ENCODE results near the gene AXIN1.

The AXIN1 gene

DNA sequence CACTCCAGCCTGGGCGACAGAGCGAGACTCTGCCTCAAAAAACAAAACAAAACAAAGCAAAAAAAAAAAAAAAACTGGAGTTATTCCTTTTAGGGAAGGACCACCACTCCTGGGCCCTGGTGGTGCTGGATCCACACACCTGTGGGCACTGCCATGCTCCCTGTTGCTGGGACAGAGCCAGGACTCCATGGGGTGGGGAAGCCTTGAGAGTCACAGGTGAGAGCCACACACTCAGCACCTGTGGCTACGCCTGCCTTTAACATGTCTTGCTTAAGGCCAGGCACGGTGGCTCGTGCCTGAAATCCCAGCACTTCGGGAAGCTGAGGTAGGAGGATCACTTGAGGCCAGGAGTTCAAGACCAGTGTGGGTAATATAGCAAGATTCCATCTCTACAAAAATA lies 51.3 kb downstream of the AXIN1 start:
- no peak for DNase-seq (ENCODE audit: low read depth)

DNA sequence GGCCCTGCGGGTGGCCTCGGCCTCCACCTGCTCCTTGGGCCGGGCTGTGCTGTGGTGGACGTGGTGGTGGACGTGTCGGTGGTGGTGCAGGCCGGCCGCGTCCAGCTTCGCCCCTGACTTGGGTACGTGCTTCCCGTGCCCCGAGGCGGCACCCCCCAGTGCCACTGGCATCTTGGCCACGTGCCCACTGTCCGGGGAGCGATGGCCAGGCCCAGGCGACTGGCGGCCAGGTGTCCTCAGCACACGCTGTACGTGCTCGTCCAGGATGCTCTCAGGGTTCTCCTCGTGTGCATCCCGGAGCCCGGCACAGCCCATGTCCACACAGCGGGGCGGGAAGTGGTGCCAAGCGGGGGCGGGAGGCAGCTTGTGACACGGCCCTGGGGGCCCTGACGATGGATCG lies 54.7 kb downstream of the AXIN1 start:
- no peak for DNase-seq (ENCODE audit: low read depth)

DNA sequence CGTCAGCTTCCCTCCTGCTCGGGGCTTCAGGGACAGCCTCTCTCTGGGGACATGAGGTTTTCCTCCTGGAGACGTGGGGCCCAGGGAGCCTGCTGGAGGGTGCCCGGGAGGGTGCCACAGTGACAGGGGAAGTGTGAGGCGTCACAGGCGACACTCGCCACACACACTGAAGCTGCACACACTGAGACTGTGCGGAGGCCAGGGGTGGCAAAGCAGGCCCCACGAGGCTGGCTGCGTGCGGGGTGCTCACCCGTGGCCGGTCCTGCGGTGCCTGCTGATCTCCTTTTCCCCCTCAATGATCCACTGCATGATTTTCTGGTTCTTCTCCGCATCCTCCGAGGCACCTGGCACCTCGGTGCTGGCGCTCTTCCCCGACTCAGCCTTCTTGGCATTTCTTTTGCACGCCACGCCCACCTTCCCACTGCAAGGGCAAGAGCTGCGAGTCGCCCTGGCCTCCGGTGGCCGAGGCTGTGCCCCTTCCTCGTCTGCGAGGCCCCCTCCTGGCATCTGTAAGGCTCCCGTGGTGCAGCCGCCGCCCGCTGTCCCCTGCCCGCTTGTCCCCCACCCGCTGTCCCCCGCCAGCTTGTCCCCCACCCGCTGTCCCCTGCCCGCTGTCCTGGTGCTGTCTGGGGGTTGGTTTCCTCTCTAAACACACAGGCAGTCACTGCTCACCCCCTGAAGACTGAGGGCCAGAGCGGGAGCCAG lies 55.6 kb downstream of the AXIN1 start:
- DNase-seq (ENCODE audit: low read depth): no peak

DNA sequence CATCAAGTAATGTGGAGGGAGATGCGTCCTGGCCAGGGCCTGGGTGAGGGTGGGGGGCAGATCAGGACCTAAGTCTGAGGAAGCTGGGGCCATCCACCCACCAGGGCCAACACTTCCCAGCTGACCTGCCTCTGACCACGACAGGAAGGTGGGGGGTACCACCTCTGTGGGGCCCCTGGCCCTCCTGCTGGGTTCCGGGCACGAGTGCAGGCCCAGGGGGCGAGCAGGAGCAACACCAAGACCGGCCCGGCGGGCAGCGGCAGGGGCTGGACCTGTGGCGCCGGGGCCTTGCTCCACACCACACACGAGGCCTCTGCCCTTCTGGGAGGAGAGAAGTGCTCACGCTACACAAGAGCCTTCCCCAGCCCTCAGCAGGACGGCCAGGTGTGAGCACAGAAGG lies 56.2 kb downstream of the AXIN1 start:
- DNase-seq (ENCODE audit: low read depth): no peak

DNA sequence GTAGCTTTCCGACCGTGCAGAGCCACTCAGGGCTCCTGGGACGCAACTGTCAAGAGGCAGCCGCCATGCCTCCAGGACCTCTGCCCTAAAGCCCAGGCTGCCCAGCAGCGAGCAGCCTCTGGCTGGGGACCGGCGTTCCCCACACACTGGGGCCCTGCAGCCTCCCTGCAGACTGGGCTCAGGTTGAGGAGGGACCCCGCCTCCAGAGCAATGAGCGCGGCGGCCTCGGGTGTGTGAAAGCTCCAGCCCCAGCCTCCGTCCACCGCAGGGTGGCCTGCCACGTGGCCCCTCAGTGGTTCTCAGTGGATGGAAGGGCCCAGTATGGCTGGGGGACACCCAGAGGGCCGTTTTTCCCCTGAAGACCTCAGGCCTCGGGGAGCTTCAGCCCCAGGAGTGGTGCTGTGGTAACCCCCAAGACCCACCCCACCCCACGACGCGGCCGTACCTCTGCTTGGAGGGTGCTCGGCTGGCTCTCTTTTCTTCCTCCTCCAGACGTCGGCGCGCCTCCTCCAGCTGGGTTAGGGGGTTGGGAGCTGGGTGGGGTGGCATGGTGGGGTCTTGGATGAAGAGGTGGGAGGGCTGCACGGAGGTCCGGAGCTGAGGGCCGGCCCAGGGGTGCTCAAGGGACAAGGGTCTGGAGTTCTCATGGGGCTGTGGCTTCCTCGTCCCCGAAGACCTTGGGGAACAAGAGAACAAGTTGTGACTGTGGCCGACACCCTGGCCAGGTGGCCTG lies 59.3 kb downstream of the AXIN1 start:
- no peak for DNase-seq (ENCODE audit: low read depth)

DNA sequence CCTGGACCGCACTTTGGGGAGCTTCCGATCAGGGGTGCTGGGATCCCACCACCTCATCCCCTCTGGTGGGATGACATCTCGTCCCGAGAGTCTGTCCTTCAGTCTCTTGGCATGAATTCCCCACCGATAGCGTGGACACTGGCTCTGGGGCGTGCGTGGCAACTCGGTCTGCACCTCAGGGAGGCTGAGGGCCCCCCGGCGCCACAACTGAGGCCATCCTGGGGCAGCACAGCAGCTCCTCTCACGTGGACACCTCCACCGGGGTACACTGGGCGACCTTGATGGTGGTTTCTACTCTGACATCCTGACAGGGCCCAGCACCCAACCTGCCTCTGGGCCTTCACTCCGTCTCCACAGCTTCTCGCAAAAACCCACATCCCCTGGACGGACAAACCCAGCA lies 61.0 kb downstream of the AXIN1 start:
- no peak for DNase-seq (ENCODE audit: low read depth)

DNA sequence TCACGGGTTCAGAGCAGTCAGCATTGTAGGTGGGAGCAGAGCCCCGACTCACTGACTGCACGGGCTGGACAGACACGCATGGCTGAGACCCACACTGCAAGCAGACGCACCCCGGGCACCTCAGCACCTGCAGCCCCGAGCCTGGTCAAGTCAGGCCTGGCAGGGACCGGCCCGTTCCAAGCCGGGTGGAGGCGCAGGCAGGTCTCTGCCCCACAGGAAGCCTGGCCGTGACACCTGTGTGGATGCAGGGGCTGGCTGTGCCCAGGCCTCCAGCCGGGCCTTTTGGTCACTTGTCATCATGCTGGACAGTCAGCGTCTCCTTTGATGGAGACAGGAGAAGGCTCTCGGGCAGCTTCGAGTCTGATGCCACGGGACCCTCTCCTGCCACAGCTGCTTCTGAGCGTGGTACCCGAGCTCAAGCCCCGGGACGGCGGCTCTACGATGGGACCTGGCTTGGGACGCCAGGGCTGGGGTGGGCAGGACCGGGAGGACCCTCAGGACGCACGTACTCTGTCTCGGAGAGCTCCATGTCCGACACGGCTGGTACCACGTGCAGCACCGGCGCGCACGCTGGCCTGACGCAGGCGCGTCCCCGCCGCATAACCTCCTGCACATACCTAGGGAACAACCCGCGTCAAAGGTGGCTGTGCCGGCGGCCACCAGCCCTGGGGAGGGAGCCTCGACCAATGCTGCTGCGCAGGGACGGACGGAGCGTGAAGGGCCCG lies 61.7 kb downstream of the AXIN1 start:
- no peak for DNase-seq (ENCODE audit: low read depth)

DNA sequence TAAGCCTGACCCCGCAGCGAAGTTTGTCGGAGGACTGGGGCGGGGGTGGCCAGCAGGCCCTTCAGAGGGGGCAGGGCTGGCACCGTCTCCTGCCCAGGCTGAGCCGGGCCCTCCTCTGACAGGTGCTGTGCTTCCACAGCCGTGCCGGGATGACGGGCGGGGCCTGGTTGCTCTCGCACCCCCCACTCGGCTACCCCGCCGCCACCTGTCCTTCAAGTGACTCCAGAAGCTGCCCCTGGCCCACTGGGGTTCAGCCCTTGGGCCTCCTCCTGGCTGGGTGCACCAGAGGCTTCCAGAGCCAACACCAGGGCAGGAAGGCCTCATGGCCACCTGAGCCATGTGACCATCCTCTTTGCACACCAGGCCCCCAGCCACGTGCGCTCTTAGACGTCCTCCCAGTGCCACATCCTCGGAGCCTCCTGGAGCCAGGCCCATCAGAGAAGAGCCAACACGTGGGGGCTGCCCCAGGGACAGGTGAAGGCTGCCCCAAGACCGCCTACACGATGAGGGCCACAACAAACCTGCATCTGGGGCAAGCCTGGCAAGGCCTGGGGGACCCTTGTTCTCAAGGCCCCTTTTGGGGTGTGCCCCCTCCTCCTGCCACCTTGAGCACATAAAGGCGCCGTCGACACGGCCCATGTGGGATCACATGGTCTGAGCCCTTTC lies 62.4 kb downstream of the AXIN1 start:
- DNase-seq (ENCODE audit: low read depth): no peak

DNA sequence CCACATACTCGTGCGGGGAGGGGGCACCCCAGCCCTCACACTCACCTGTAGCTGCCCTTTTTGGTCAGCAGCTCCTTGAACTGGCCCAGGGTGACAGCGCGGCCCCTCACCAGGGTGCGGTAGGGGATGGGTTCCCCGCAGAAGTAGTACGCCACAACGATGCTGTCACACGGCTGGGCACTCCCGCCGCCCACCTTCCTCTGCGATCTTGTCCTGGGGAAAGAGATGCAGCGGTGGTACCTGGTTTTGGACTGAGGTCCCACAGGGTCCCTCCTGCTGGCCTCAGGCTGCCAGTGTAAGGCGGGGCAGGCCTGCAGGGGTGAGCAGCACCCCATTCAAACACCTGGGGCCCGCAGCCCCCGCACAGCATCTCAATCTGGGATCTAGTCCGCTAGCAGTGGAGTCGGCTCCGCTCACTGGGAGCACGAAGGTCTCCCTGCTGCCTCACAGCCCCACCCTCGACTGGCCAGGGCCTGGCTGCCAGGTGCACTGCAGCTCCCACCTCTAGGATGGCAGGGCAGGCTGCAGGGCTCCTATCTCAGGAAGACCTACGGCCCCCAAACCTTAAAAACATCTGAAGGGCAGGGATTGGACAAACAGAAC lies 63.0 kb downstream of the AXIN1 start:
- no peak for DNase-seq (ENCODE audit: low read depth)

DNA sequence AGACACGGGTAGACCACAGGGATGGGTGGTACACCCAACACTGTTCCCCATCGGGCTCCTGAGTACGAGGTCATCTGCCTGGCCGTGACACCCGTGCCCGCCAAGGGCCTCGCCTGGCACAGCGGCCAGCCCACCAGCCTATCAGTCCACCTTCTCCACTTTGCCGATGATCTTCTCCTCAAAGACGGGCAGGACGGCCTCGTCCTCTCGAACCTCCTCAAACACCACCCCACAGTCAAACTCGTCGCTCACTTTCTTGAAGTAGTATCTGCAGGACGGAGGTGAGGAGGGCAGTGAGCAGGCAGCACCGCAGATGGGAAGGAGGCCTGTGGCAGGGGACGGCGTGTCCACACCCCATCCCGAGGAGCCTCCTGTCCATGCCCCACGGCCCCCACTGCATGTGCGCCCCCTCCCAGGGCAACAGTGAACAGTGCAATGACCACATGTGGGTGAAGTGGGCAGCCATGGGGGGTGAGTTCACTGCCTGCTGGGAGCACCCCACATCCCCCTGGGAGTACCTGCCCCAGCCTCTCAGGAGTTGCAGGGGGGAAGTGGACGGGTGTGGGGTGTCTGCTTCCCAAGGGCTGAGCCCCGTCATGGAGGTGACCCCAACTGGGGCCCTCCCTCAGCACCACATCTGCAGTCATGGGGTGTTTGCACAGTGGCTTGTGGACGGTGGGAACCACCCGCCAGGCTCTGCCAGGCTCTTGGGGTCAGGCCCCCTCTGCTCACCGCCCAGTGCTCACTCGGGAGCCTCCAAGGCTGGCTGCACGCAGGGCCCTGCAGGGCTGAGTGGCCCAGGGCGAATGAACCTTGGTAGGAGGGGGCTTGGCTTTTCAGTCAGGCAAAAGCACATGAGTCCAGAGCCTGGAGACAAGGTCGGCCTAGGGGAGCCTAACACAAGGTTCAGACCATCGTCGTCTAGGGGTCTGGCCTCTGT lies 64.3 kb downstream of the AXIN1 start:
- no peak for DNase-seq (ENCODE audit: low read depth)

DNA sequence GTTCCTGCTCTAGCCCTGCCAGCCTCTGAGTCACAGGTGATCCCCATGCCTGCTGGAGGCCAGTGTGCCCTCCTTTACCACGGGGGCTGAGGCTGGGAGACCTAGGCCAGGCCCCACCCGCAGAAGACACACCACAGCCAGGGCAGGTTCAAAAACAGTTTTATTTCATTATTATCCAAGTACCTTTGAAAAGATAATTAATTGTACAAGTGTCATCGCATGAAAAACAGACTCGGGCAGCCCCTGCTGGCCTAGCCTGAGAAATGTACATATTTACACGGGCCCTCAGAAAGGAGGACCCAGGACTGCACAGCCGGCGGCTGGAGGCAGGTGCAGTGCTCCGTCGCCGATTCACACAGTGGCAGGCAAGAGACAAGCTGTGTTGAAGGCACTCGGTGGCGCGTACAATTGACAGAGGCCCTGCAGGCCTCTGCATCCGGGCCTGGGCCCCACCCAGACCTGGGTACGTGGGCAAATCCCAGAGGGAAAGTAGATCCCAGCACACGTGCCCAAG lies 65.2 kb downstream of the AXIN1 start:
- no peak for DNase-seq (ENCODE audit: low read depth)

DNA sequence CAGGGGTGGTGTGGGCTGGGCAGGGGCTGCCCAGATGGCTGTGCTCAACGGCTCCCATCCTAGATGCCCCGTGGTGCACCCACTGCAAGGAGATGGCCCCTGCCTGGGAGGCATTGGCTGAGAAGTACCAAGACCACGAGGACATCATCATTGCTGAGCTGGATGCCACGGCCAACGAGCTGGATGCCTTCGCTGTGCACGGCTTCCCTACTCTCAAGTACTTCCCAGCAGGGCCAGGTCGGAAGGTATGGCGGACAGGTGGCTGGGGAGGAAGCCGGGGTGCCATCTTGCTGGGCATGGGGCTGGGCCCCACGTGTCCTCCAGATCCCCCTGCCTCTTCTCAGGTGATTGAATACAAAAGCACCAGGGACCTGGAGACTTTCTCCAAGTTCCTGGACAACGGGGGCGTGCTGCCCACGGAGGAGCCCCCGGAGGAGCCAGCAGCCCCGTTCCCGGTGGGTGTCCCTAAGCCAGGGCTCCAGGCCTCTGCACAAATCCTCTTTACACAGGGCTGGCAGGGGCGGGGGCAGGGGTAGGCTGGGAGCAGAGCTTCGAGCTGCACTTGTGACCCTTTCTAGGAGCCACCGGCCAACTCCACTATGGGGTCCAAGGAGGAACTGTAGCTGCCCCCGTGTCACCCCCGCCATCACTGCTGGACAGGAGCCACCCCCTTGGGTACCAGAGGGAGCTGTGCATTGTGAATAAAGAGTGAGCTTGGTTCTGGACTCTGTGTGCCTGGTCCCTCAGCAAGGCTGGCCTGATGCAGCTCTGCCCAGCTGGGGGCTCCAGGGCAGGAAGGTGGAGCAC lies 65.8 kb downstream of the AXIN1 start:
- DNase-seq (ENCODE audit: low read depth): no peak

DNA sequence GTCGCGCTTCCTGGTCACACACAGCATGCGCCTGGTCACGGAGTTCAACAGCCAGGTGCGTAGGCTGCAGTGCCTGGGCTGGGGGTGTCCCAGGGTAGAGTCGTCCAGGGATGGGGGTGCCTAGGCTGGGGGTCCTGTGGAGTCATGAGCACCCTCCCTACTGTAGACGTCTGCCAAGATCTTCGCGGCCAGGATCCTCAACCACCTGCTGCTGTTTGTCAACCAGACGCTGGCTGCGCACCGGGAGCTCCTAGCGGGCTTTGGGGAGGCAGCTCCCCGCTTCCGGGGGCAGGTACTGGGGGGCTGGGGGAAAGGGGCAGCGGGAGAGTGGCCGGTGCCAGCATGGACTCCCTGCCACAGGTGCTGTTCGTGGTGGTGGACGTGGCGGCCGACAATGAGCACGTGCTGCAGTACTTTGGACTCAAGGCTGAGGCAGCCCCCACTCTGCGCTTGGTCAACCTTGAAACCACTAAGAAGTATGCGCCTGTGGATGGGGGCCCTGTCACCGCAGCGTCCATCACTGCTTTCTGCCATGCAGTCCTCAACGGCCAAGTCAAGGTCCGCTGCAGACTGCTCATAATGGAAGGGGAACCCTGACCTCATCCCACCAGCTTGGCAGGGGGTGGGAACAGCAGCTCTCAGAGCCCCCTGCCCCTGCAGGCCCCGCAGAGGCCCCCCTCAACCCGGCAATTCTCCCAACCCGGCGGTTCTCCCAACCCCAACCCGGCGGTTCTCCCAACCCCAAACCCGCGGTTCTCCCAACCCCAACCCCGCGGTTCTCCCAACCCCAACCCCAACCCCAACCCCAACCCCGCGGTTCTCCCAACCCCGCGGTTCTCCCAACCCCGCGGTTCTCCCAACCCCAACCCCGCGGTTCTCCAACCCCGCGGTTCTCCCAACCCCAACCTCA lies 67.1 kb downstream of the AXIN1 start:
- DNase-seq (ENCODE audit: low read depth): no peak

DNA sequence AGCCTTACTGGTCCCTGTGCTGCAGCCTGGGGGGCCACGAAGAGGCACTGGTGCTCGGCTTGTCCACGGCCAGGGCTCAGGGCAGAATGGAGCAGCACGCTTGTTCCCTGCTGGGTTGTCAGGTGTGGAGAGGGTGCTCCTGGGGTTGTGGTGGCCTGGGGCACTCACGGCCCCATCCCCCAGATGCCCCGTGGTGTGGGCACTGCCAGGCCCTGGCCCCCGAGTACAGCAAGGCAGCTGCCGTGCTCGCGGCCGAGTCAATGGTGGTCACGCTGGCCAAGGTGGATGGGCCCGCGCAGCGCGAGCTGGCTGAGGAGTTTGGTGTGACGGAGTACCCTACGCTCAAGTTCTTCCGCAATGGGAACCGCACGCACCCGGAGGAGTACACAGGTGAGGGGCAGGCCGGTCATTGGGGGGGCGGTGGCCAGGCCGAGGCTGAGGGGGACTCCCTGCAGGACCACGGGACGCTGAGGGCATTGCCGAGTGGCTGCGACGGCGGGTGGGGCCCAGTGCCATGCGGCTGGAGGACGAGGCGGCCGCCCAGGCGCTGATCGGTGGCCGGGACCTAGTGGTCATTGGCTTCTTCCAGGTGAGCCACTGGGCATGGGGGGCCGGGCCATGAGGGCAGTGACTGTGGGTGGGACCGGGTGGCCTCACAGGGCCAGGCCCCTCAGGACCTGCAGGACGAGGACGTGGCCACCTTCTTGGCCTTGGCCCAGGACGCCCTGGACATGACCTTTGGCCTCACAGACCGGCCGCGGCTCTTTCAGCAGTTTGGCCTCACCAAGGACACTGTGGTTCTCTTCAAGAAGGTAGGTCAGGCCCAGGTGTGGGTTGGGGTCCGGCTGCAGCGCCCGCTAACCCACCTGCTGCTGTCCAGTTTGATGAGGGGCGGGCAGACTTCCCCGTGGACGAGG lies 68.1 kb downstream of the AXIN1 start:
- DNase-seq (ENCODE audit: low read depth): no peak

DNA sequence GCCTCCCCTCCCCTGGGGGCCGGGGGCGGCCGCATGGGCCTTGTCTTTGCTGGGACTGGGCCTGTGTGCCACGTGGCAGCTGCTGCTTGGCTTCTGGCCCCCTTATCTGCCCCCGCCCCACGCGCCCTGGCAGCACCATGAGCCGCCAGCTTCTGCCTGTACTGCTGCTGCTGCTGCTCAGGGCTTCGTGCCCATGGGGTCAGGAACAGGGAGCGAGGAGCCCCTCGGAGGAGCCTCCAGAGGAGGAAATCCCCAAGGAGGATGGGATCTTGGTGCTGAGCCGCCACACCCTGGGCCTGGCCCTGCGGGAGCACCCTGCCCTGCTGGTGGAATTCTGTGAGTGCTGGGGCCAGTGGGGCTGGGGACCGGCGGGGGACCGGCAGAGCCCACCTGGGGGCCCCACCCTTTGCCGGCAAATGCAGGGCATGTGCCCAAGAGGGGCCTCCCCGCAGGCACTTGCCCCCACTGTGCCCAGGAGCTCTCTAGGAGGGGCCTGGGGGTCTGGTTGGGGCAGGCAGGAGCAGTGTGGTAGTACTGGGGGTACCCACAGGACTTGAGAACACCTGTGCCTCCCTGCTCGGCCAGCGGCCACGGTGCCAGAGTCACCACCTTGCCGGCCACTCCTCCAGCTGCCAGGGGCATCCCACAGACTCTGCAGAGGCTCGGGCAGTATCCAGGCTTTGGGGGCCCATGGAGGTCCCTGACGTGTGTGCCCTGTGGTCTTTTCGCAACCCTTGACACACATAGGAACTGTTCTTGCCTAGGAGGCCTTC lies 69.3 kb downstream of the AXIN1 start, which contains the start of gene PDIA2:
Gene PDIA2 (plus strand): TSS at position 132 of the 773 bp plus-strand sequence. CDS start 6 bp downstream, at position 138.
- DNase-seq (ENCODE audit: low read depth): no peak

DNA sequence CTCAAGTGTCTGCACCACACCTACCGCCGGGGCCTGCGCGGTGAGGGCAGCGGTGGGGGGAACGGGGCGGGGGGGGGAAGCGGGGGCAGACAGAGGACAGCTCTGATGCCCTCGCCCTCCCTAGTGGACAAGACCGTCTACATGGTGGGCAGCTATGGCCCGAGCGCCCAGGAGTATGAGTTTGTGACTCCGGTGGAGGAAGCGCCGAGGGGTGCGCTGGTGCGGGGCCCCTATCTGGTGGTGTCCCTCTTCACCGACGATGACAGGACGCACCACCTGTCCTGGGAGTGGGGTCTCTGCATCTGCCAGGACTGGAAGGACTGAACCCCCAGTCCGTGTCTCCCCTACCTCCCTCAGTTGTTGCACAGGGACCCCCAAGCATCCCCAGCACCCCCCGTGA lies 70.0 kb downstream of the AXIN1 start:
- no peak for DNase-seq (ENCODE audit: low read depth)

Measured in stimulated activated CD4-positive, alpha-beta T cell treated with anti-CD3 and anti-CD28 coated beads, Interleukin-2, amount 100 ng/mL, for 4 hours (primary cell).